ENCODE measurements around the gene NAV2. TPM values are rescaled to one million over a fixed set of nuclear protein-coding genes. Genes with fewer than 3 reads are reported as not detected.

Gene NAV2
- total RNA-seq, 4 donors from 2014 or later, result 9.1 to 34.7 (median 22.2) TPM

DNA sequence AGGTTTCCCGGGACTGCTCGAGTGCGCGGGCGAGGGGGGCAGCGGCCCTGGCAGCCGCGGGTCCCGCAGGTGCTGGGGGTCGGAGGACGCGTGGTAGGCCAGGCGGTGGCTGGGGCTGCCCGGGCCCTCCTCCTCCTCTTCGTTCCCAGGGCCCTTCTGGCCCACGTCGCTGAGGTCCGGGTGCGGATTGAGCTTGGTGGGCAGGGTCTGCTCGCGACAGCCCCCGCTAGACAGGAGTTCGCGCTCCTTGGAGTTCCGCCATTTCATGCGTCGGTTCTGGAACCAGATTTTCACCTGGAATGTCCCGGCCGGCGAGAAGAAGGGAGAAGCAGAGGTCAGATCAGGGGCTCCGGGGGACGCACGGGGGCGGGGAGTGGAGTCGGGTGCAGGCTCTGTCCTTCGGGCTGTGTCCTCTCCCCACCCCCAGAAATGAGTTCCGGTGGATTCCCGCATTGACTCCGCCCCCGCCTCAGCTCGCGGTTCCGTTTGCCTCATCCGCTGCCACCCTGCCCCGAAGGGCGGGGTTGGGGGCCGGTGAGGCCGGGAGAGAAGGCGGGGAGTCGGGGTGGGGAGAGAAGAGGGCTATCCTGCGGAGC lies 443.7 kb downstream of the NAV2 start:
- Histone ChIP-seq H3K9me3 (no peaks in the 10 kb centered on the region), H3K27ac (no peak overlapping the region), H3K4me1 (peaks cover 21% of the 10 kb centered on the region), H3K27me3 (peaks cover 73% of the 10 kb centered on the region), H3K36me3 (no peaks in the 10 kb centered on the region), H3K4me3 (peak overlapping the region; percentile 24)
- WGBS, result 7% methylated on average over 11 of the region's 51 CpGs
- no peak for TF ChIP-seq EP300 (IDR thresholded peaks at IDR 0.05)
- no peak for TF ChIP-seq POLR2AphosphoS5 (IDR thresholded peaks at IDR 0.05)
- TF ChIP-seq POLR2A (IDR thresholded peaks at IDR 0.05), result no peak
- TF ChIP-seq CTCF (IDR thresholded peaks at IDR 0.05), result no peak
- DNase-seq (ENCODE audit: low spot score in 2 of 2), result no peak

DNA sequence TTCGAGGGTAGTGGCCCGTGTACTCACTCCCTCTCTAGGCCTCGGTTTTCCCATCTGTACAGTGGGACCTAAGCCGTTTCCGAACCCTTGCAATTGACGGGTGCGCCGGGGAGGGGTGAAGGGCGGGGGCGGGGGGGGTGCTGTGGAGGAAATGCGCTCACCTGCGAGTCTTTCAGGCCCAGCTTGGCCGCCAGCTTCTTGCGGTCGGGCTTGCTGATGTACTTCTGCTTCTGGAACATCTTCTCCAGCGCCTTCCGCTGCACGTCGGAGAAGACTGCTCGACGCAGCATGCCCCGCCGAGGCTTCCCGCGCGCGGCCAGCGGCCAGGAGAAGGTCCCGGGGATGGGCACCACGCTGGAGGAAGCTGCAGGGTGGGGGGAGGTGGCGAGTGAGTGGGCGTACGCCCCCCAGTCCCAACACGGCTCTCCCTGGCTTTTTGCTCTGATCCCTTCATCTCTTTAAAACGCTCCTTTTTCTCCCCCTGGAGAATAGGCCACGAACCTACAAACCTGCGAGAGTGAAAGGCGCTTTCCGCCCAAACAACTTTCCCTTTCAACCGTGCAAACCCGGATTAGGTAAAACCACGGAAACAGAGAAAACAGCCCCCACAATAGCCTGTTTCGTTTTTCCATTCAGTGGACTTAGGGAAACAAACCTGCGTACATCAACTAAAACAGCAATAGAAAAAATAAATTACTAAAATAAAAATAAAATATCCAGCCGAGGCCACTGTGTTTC lies 444.4 kb downstream of the NAV2 start:
- peaks cover 80% of the 10 kb centered on the region for H3K27me3 ChIP-seq

DNA sequence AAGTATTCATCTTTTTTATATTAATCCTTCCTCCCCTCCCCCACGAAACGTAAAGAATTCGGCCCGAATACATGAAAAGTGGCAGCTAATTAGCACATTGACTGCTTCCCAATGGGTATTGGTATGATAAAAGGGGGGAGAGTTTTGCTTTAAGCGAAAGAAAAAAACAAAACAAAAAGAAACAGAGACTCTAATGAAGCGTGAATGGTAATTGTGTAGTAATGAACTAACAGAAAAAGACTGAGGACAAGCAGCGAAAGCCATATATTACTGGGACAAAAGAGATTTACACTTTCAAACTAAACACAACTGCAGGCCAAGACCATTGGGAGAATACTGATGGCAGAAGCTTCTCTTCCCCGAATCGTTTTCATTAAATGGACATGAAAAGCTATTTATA lies 445.1 kb downstream of the NAV2 start:
- Histone ChIP-seq H3K4me1 (peaks cover 29% of the 10 kb centered on the region), H3K27me3 (peaks cover 86% of the 10 kb centered on the region), H3K4me3 (no peak overlapping the region), H3K36me3 (no peaks in the 10 kb centered on the region), H3K9me3 (no peaks in the 10 kb centered on the region), H3K27ac (no peak overlapping the region)
- TF ChIP-seq POLR2AphosphoS5 (IDR thresholded peaks at IDR 0.05), result no peak
- TF ChIP-seq EP300 (IDR thresholded peaks at IDR 0.05), result no peak
- TF ChIP-seq POLR2A (IDR thresholded peaks at IDR 0.05), result no peak
- no peak for TF ChIP-seq CTCF (IDR thresholded peaks at IDR 0.05)
- DNase-seq (ENCODE audit: low spot score in 2 of 2), result no peak
- 12% methylated on average over 9 of the region's 9 CpGs for WGBS

More for the DNA sequence above, 444.4 kb downstream of the NAV2 start:
- DNase-seq (ENCODE audit: low spot score in 2 of 2), result no peak
- H3K36me3 ChIP-seq, result no peaks in the 10 kb centered on the region
- 3% methylated on average over 32 of the region's 45 CpGs for WGBS
- H3K9me3 ChIP-seq, result no peaks in the 10 kb centered on the region
- H3K4me1 ChIP-seq, result peaks cover 24% of the 10 kb centered on the region
- peak overlapping the region; percentile 24 for H3K4me3 ChIP-seq
- TF ChIP-seq CTCF (IDR thresholded peaks at IDR 0.05) (no peak), POLR2AphosphoS5 (IDR thresholded peaks at IDR 0.05) (no peak), EP300 (IDR thresholded peaks at IDR 0.05) (no peak), POLR2A (IDR thresholded peaks at IDR 0.05) (no peak)
- no peak overlapping the region for H3K27ac ChIP-seq

- no peak for DNase-seq (ENCODE audit: low spot score in 2 of 2)
- H3K27ac ChIP-seq, result no peak overlapping the region
- no peaks in the 10 kb centered on the region for H3K36me3 ChIP-seq
- peaks cover 39% of the 10 kb centered on the region for H3K4me1 ChIP-seq
- no peaks in the 10 kb centered on the region for H3K9me3 ChIP-seq
- no peak for TF ChIP-seq POLR2A (IDR thresholded peaks at IDR 0.05)
- no peak for TF ChIP-seq CTCF (IDR thresholded peaks at IDR 0.05)
- TF ChIP-seq EP300 (IDR thresholded peaks at IDR 0.05), result no peak
- no peak for TF ChIP-seq POLR2AphosphoS5 (IDR thresholded peaks at IDR 0.05)
- no peak overlapping the region for H3K4me3 ChIP-seq
- 8% methylated on average over 28 of the region's 33 CpGs for WGBS
- H3K27me3 ChIP-seq, result peaks cover 92% of the 10 kb centered on the region
Measured at GRCh38 chr11:20158597-20159257, 446.1 kb downstream of the NAV2 start.
